ENCODE results near the gene MYO10.
"Not testable (repeated sequence)": the region's sequence is repeated elsewhere in the genome, so short reads cannot be mapped to it uniquely, and the experiment has no call there.

The MYO10 gene

GRCh38 chr5:16659536-16659935 lies 276.6 kb downstream of the MYO10 start:
- no peak for DNase-seq

GRCh38 chr5:16656561-16657191 lies 279.4 kb downstream of the MYO10 start:
- DNase-seq = no peak

GRCh38 chr5:16654647-16655334 lies 281.3 kb downstream of the MYO10 start:
- no peak for DNase-seq

- DNase-seq = not testable (repeated sequence)
Measured at GRCh38 chr5:16648739-16649138, 287.3 kb downstream of the MYO10 start.

- no peak for DNase-seq
Measured at GRCh38 chr5:16644301-16644889, 291.7 kb downstream of the MYO10 start.

GRCh38 chr5:16642867-16643266 lies 293.2 kb downstream of the MYO10 start:
- no peak for DNase-seq

- DNase-seq = no peak
Measured at GRCh38 chr5:16639206-16639605, 296.9 kb downstream of the MYO10 start.

GRCh38 chr5:16628376-16628775 lies 307.7 kb downstream of the MYO10 start:
- DNase-seq = no peak

- no peak for DNase-seq
Measured at GRCh38 chr5:16626696-16627264, 309.3 kb downstream of the MYO10 start.

GRCh38 chr5:16625096-16625495 lies 311.0 kb downstream of the MYO10 start:
- no peak for DNase-seq

GRCh38 chr5:16619136-16619535 lies 317.0 kb downstream of the MYO10 start:
- no peak for DNase-seq

- no peak for DNase-seq
Measured at GRCh38 chr5:16618138-16618897, 317.8 kb downstream of the MYO10 start.

- DNase-seq = no peak
Measured at GRCh38 chr5:16617274-16617968, 318.7 kb downstream of the MYO10 start.

GRCh38 chr5:16616536-16617273 lies 319.4 kb downstream of the MYO10 start, which contains the start of gene RETREG1:
Gene RETREG1 (minus strand): TSS chr5:16616997. CDS start chr5:16616971, 26 bp downstream.
- DNase-seq = peak; percentile 74

GRCh38 chr5:16615741-16616535 lies 320.1 kb downstream of the MYO10 start:
- DNase-seq = no peak

- no peak for DNase-seq
Measured at GRCh38 chr5:16612007-16612406, 324.1 kb downstream of the MYO10 start.
